GM23338 (cell line): ENCODE results near the gene DIP2B. TPM values are rescaled to one million over a fixed set of nuclear protein-coding genes. Genes with fewer than 3 reads are reported as not detected.
A peak's percentile ranks its signal among the peaks of the same experiment; 100 is the strongest.

Source experiments
- ATAC-seq: fragments of 200-7000 bp; cut with Tn5 transposase; 3 replicates; pipeline ENCODE4 v1.9.1; 2020
- DNase-seq: peaks from one replicate; pipeline ENCODE4 v3.0.0-alpha.2; 2015; ENCODE audit warnings: low spot score
- H2AFZ ChIP-seq: fragments of 200-600 bp; sonication (generic); 2 replicates; pipeline ENCODE4 v1.8.0; 2016; ENCODE audit warnings: antibody characterized with exemption, mild to moderate bottlenecking, moderate library complexity
- H3F3A ChIP-seq: fragments of 200-600 bp; sonication (generic); replicated peaks from 2 replicates; pipeline ENCODE4 v1.8.0; 2017; ENCODE audit warnings: antibody characterized with exemption, mixed run types, low read depth
- H3K27ac ChIP-seq: fragments of 200-600 bp; sonication (generic); 2 replicates; pipeline ENCODE4 v1.6.1; 2016; ENCODE audit warnings: low read depth
- H3K27me3 ChIP-seq: fragments of 200-600 bp; sonication (generic); 2 replicates; pipeline ENCODE4 v1.8.0; 2016; ENCODE audit warnings: mild to moderate bottlenecking, mixed run types, moderate library complexity; ENCODE audit not compliant: insufficient read depth
- H3K36me3 ChIP-seq: fragments of 200-600 bp; sonication (generic); 2 replicates; pipeline ENCODE4 v1.8.0; 2016; ENCODE audit warnings: mild to moderate bottlenecking; ENCODE audit not compliant: insufficient read depth
- H3K4me1 ChIP-seq: fragments of 200-600 bp; sonication (generic); 2 replicates; pipeline ENCODE4 v1.8.0; 2016; ENCODE audit warnings: mild to moderate bottlenecking, moderate library complexity; ENCODE audit not compliant: insufficient read depth
- H3K4me2 ChIP-seq: fragments of 200-600 bp; sonication (generic); 2 replicates; pipeline ENCODE4 v1.7.1; 2017; ENCODE audit warnings: mixed run types
- H3K4me3 ChIP-seq: fragments of 200-600 bp; sonication (generic); 2 replicates; pipeline ENCODE4 v1.6.1; 2016; ENCODE audit warnings: mixed run types
- H3K79me2 ChIP-seq: fragments of 200-600 bp; sonication (generic); replicated peaks from 2 replicates; pipeline ENCODE4 v1.8.0; 2017; ENCODE audit warnings: mild to moderate bottlenecking; ENCODE audit not compliant: insufficient read depth
- H3K9me2 ChIP-seq: fragments of 200-600 bp; sonication (generic); 2 replicates; pipeline ENCODE4 v1.8.0; 2017; ENCODE audit not compliant: insufficient read depth
- H4K20me1 ChIP-seq: fragments of 200-600 bp; sonication (generic); replicated peaks from 2 replicates; pipeline ENCODE4 v1.8.0; 2017; ENCODE audit warnings: mild to moderate bottlenecking; ENCODE audit not compliant: insufficient read depth
- H3K27ac Mint-ChIP-seq: 2 replicates; pipeline ENCODE4 v1.8.0; 2020; ENCODE audit warnings: inconsistent platforms, mild to moderate bottlenecking, moderate library complexity, mixed read lengths
- H3K27me3 Mint-ChIP-seq: 3 replicates; pipeline ENCODE4 v1.8.0; 2022; ENCODE audit warnings: low read depth, mild to moderate bottlenecking, moderate library complexity, mixed read lengths, inconsistent platforms; ENCODE audit not compliant: insufficient read depth, poor library complexity
- H3K36me3 Mint-ChIP-seq: 3 replicates; pipeline ENCODE4 v1.8.0; 2021; ENCODE audit warnings: low read depth, mild to moderate bottlenecking, inconsistent platforms, moderate library complexity, mixed read lengths
- H3K4me1 Mint-ChIP-seq: 3 replicates; pipeline ENCODE4 v1.8.0; 2020; ENCODE audit warnings: mild to moderate bottlenecking, inconsistent platforms, mixed read lengths
- H3K4me3 Mint-ChIP-seq: 3 replicates; pipeline ENCODE4 v1.8.0; 2021; ENCODE audit warnings: moderate library complexity, mild to moderate bottlenecking, inconsistent platforms, mixed read lengths
- H3K9me3 Mint-ChIP-seq: 3 replicates; pipeline ENCODE4 v1.8.0; 2020; ENCODE audit warnings: moderate library complexity, mild to moderate bottlenecking, inconsistent platforms, mixed read lengths
- ZNF114 ChIP-seq: fragments of 250-450 bp; sonication (Bioruptor Pico); IDR thresholded peaks from 2 replicates; pipeline ENCODE4 v1.5.0; 2020; ENCODE audit warnings: mild to moderate bottlenecking, moderate library complexity
- polyA plus RNA-seq: library from polyadenylated mRNA; unstranded; fragments of >200 nt; fragmentation: Nextera tagmentation; extraction: Ambion mirVana; gene quantifications from 2 replicates; pipeline ENCODE4 v1.2.1, GENCODE V29; 2016
- total RNA-seq: library from RNA; depleted of rRNA; stranded (reverse); fragments of >200 nt; shearing (Covaris generic); gene quantifications from 2 replicates; pipeline ENCODE4 v1.2.3, GENCODE V29; 2014
- TF ChIP-seq, protein P1 (sequence below): fragments of 250-450 bp; sonication (Bioruptor Pico); IDR thresholded peaks from 2 replicates; pipeline ENCODE4 v1.5.0; 2020; ENCODE audit warnings: mild to moderate bottlenecking, moderate library complexity
- TF ChIP-seq, protein P2 (sequence below), 2 experiments: fragments of 200-600 bp in 1 of 2; sonication (generic) in 1 of 2; conservative IDR thresholded peaks; 2 replicates each; pipeline versions ENCODE4 v1.5.1 to v1.6.1; 2016 to 2017; ENCODE audit warnings: antibody characterized with exemption in 2 of 2, low read depth in 2 of 2, mild to moderate bottlenecking in 2 of 2, moderate library complexity in 1 of 2
- TF ChIP-seq, protein P3 (sequence below): IDR thresholded peaks from one replicate; pipeline ENCODE4 v1.6.1; 2018; ENCODE audit warnings: antibody characterized with exemption; ENCODE audit not compliant: unreplicated experiment

DIP2B gene
- total and polyA plus RNA-seq, 2 experiments from 2014 or later = 8.0 to 36.4 TPM

DNA sequence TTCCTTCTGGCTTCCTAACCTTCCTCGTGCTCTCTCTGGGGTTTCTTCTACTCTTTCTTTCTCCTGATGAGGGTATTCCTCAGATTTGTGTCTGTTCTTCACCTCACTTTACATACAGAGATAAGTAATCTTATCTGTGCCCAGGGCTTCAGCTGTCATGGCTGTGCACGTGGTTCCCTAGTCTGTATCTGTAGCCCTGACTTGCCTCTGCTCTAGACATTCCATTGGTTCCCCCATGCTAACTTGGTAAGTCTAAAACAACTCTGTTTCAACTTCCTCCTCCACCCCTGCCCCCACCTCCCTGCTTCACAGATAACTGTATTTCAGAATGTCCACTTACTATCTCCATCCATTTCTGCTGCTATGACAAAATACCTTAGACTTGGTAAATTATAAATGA lies 10.8 kb downstream of the DIP2B start (continued):
- TF ChIP-seq, protein P1, sequence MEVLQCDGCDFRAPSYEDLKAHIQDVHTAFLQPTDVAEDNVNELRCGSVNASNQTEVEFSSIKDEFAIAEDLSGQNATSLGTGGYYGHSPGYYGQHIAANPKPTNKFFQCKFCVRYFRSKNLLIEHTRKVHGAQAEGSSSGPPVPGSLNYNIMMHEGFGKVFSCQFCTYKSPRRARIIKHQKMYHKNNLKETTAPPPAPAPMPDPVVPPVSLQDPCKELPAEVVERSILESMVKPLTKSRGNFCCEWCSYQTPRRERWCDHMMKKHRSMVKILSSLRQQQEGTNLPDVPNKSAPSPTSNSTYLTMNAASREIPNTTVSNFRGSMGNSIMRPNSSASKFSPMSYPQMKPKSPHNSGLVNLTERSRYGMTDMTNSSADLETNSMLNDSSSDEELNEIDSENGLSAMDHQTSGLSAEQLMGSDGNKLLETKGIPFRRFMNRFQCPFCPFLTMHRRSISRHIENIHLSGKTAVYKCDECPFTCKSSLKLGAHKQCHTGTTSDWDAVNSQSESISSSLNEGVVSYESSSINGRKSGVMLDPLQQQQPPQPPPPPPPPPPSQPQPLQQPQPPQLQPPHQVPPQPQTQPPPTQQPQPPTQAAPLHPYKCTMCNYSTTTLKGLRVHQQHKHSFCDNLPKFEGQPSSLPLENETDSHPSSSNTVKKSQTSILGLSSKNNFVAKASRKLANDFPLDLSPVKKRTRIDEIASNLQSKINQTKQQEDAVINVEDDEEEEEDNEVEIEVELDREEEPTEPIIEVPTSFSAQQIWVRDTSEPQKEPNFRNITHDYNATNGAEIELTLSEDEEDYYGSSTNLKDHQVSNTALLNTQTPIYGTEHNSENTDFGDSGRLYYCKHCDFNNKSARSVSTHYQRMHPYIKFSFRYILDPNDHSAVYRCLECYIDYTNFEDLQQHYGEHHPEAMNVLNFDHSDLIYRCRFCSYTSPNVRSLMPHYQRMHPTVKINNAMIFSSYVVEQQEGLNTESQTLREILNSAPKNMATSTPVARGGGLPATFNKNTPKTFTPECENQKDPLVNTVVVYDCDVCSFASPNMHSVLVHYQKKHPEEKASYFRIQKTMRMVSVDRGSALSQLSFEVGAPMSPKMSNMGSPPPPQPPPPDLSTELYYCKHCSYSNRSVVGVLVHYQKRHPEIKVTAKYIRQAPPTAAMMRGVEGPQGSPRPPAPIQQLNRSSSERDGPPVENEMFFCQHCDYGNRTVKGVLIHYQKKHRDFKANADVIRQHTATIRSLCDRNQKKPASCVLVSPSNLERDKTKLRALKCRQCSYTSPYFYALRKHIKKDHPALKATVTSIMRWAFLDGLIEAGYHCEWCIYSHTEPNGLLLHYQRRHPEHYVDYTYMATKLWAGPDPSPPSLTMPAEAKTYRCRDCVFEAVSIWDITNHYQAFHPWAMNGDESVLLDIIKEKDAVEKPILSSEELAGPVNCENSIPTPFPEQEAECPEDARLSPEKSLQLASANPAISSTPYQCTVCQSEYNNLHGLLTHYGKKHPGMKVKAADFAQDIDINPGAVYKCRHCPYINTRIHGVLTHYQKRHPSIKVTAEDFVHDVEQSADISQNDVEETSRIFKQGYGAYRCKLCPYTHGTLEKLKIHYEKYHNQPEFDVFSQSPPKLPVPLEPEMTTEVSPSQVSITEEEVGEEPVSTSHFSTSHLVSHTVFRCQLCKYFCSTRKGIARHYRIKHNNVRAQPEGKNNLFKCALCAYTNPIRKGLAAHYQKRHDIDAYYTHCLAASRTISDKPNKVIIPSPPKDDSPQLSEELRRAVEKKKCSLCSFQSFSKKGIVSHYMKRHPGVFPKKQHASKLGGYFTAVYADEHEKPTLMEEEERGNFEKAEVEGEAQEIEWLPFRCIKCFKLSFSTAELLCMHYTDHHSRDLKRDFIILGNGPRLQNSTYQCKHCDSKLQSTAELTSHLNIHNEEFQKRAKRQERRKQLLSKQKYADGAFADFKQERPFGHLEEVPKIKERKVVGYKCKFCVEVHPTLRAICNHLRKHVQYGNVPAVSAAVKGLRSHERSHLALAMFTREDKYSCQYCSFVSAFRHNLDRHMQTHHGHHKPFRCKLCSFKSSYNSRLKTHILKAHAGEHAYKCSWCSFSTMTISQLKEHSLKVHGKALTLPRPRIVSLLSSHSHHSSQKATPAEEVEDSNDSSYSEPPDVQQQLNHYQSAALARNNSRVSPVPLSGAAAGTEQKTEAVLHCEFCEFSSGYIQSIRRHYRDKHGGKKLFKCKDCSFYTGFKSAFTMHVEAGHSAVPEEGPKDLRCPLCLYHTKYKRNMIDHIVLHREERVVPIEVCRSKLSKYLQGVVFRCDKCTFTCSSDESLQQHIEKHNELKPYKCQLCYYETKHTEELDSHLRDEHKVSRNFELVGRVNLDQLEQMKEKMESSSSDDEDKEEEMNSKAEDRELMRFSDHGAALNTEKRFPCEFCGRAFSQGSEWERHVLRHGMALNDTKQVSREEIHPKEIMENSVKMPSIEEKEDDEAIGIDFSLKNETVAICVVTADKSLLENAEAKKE = no peak

DNA sequence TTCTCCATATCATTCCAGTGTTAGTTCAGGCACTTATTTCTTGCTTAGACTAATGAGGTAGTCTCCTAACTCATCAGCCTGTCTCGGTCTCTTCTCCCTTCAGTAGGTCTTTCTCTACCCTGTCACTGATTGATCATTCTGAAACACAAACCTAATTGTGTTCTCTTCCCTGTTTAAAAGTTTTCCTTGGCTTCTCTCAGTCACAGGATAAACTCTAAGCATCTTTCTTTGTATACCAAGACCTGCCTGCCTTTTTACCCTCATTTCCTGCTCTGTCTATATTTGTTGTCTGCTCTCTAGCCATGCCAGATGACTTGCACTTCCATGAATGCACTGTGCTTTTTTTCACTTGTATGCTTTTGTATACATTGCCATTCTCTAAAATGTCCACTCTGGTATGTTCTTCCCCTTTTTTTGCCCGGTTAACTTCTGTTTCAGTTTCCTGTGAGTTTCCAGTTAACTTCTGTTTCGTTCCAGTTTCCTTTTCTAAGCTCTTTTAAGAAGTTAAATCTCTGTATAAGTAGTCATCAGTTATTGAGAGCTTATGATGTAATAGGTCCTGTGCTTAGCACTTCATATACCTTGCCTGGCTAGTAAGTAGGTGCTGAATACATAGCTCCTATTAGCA lies 12.8 kb downstream of the DIP2B start:
- no peaks in the 10 kb centered on the region for H3K36me3 ChIP-seq
- ATAC-seq (no peak), DNase-seq (no peak)
- H3F3A ChIP-seq = no peaks in the 10 kb centered on the region
- peaks cover 4% of the 10 kb centered on the region; the same call in 2 of the 3 replicates for H3K36me3 Mint-ChIP-seq
- peaks cover 7% of the 10 kb centered on the region; the same call in 1 of the 2 replicates for H3K4me1 ChIP-seq
- no peaks in the 10 kb centered on the region for H3K27me3 ChIP-seq
- H3K4me3 ChIP-seq = no peak overlapping the region
- peaks cover 25% of the 10 kb centered on the region for H4K20me1 ChIP-seq
- H3K4me1 Mint-ChIP-seq = peaks cover 2% of the 10 kb centered on the region; the same call in 1 of the 3 replicates
- peaks cover under 1% of the 10 kb centered on the region for H3K27me3 Mint-ChIP-seq
- H3K9me3 Mint-ChIP-seq = no peaks in the 10 kb centered on the region
- peak overlapping the region; percentile 61; the same call in 1 of the 2 replicates for H3K27ac ChIP-seq
- H3K27ac Mint-ChIP-seq = no peak overlapping the region
- H3K4me3 Mint-ChIP-seq = no peak overlapping the region
- peaks cover 5% of the 10 kb centered on the region; the same call in 1 of the 2 replicates for H3K9me2 ChIP-seq
- H3K4me2 ChIP-seq = no peak overlapping the region
- no peak overlapping the region for H2AFZ ChIP-seq
- peaks cover 98% of the 10 kb centered on the region for H3K79me2 ChIP-seq
- no peak for TF ChIP-seq ZNF114 (CRISPR knock-in tag)
- TF ChIP-seq, protein P2, sequence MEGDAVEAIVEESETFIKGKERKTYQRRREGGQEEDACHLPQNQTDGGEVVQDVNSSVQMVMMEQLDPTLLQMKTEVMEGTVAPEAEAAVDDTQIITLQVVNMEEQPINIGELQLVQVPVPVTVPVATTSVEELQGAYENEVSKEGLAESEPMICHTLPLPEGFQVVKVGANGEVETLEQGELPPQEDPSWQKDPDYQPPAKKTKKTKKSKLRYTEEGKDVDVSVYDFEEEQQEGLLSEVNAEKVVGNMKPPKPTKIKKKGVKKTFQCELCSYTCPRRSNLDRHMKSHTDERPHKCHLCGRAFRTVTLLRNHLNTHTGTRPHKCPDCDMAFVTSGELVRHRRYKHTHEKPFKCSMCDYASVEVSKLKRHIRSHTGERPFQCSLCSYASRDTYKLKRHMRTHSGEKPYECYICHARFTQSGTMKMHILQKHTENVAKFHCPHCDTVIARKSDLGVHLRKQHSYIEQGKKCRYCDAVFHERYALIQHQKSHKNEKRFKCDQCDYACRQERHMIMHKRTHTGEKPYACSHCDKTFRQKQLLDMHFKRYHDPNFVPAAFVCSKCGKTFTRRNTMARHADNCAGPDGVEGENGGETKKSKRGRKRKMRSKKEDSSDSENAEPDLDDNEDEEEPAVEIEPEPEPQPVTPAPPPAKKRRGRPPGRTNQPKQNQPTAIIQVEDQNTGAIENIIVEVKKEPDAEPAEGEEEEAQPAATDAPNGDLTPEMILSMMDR (conservative IDR thresholded peaks at IDR 0.05; ENCODE audit: low read depth in 2 of 2) = no peak
- TF ChIP-seq, protein P3, sequence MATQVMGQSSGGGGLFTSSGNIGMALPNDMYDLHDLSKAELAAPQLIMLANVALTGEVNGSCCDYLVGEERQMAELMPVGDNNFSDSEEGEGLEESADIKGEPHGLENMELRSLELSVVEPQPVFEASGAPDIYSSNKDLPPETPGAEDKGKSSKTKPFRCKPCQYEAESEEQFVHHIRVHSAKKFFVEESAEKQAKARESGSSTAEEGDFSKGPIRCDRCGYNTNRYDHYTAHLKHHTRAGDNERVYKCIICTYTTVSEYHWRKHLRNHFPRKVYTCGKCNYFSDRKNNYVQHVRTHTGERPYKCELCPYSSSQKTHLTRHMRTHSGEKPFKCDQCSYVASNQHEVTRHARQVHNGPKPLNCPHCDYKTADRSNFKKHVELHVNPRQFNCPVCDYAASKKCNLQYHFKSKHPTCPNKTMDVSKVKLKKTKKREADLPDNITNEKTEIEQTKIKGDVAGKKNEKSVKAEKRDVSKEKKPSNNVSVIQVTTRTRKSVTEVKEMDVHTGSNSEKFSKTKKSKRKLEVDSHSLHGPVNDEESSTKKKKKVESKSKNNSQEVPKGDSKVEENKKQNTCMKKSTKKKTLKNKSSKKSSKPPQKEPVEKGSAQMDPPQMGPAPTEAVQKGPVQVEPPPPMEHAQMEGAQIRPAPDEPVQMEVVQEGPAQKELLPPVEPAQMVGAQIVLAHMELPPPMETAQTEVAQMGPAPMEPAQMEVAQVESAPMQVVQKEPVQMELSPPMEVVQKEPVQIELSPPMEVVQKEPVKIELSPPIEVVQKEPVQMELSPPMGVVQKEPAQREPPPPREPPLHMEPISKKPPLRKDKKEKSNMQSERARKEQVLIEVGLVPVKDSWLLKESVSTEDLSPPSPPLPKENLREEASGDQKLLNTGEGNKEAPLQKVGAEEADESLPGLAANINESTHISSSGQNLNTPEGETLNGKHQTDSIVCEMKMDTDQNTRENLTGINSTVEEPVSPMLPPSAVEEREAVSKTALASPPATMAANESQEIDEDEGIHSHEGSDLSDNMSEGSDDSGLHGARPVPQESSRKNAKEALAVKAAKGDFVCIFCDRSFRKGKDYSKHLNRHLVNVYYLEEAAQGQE = no peak
